Left lung (tissue), 10 donors: ENCODE results near the gene LRRFIP2. TPM values are rescaled to one million over a fixed set of nuclear protein-coding genes. Genes with fewer than 3 reads are reported as not detected.
A peak's percentile ranks its signal among the peaks of the same experiment; 100 is the strongest.

ENCODE experiments used
- ATAC-seq: fragments of 200-7000 bp; cut with Tn5 transposase; one replicate; pipeline ENCODE4 v1.9.1; 2020; ENCODE audit warnings: moderate library complexity
- DNase-seq, 4 donors: peaks; one replicate each; pipeline ENCODE4 v3.0.0-alpha.2; 2013 to 2020
- H3K27ac ChIP-seq, 2 donors: fragments of 200-600 bp; sonication (generic) in 1 of 2; one replicate each; pipeline versions ENCODE4 v1.5.0 to v1.8.0; 2020 to 2021
- H3K27me3 ChIP-seq, 2 donors: fragments of 200-600 bp; sonication (generic) in 1 of 2; one replicate each; pipeline versions ENCODE4 v1.5.0 to v1.8.0; 2020 to 2021
- H3K36me3 ChIP-seq, 2 donors: fragments of 200-600 bp; sonication (generic) in 1 of 2; one replicate each; pipeline versions ENCODE4 v1.5.0 to v1.8.0; 2020 to 2021
- H3K4me1 ChIP-seq, 2 donors: fragments of 200-600 bp; one replicate each; pipeline ENCODE4 v1.8.0; 2021
- H3K4me3 ChIP-seq, 2 donors: fragments of 200-600 bp; sonication (generic) in 1 of 2; one replicate each; pipeline versions ENCODE4 v1.5.0 to v1.8.0; 2020 to 2021; ENCODE audit warnings: mild to moderate bottlenecking in 1 of 2
- H3K9me3 ChIP-seq, 2 donors: fragments of 200-600 bp; sonication (generic) in 1 of 2; one replicate each; pipeline versions ENCODE4 v1.5.0 to v1.8.0; 2020 to 2021
- CTCF ChIP-seq, 2 donors: fragments of 200-600 bp; sonication (generic) in 1 of 2; IDR thresholded peaks; one replicate each; pipeline versions ENCODE4 v1.5.0 to v1.8.0; 2021; ENCODE audit warnings: antibody characterized with exemption in 2 of 2
- intact Hi-C, 2 donors: fragments of 100-400 bp; cut with DNase I; formaldehyde crosslinking; loops; one replicate each; pipeline versions ENCODE4 v1.11.2 to v1.14.2; 2022
- polyA plus RNA-seq, 6 donors: library from polyadenylated mRNA; unstranded; fragments of 120-200 nt; gene quantifications; one replicate each; pipeline ENCODE4 v1.2.1, GENCODE V29; 2013; ENCODE audit not compliant: insufficient read length in 6 of 6
- total RNA-seq, 2 donors: library from RNA; stranded (reverse); fragmentation: NEBNext Ultra II Directional; extraction: Animal tissue kit (Norgen Biotek cat#: 25700); gene quantifications; one replicate each; pipeline ENCODE4 v1.2.1, GENCODE V29; 2021
- donor health status: DM: no; HTN: yes; CAD: no.
- donor health status: DM: no; HTN: no; CAD: no.

Gene LRRFIP2
- total and polyA plus RNA-seq, 8 donors = 52.6 to 76.3 (median 66.0) TPM

GRCh38 chr3:37155782-37156181 lies 18.6 kb downstream of the LRRFIP2 start:
- peaks cover 0 to 22% of the 10 kb centered on the region in 2 donors for H3K36me3 ChIP-seq
- intact Hi-C loops = no loop called here
- H3K9me3 ChIP-seq = no peaks in the 10 kb centered on the region
- no peak for ATAC-seq
- no peak for TF ChIP-seq CTCF (IDR thresholded peaks at IDR 0.05)
- H3K4me1 ChIP-seq = no peaks in the 10 kb centered on the region
- DNase-seq = no peak
- no peaks in the 10 kb centered on the region for H3K27me3 ChIP-seq
- H3K27ac ChIP-seq = no peak overlapping the region
- H3K4me3 ChIP-seq = no peak overlapping the region

- no peak for ATAC-seq
Observed at GRCh38 chr3:37154668-37155314, 19.6 kb downstream of the LRRFIP2 start.

GRCh38 chr3:37150621-37151020 lies 23.8 kb downstream of the LRRFIP2 start:
- no peak for DNase-seq
- peaks cover 29 to 43% of the 10 kb centered on the region in 2 donors for H3K4me1 ChIP-seq
- no peaks in the 10 kb centered on the region for H3K9me3 ChIP-seq
- peaks cover 0 to 30% of the 10 kb centered on the region in 2 donors for H3K36me3 ChIP-seq
- intact Hi-C loops = no loop called here
- H3K4me3 ChIP-seq = no peak overlapping the region
- TF ChIP-seq CTCF (IDR thresholded peaks at IDR 0.05) = no peak
- no peak overlapping the region for H3K27ac ChIP-seq
- H3K27me3 ChIP-seq = no peaks in the 10 kb centered on the region
- ATAC-seq = no peak

More at GRCh38 chr3:37154668-37155314, 19.6 kb downstream of the LRRFIP2 start:
- H3K4me3 ChIP-seq = no peak overlapping the region
- H3K36me3 ChIP-seq = peaks cover 0 to 12% of the 10 kb centered on the region in 2 donors
- H3K27ac ChIP-seq = no peak overlapping the region
- TF ChIP-seq CTCF (IDR thresholded peaks at IDR 0.05) = no peak
- DNase-seq = no peak
- no peaks in the 10 kb centered on the region for H3K27me3 ChIP-seq
- peaks cover under 1% of the 10 kb centered on the region in 2 donors for H3K4me1 ChIP-seq
- no peaks in the 10 kb centered on the region for H3K9me3 ChIP-seq
- intact Hi-C loops = no loop called here

GRCh38 chr3:37149257-37149656 lies 25.1 kb downstream of the LRRFIP2 start:
- intact Hi-C loops = no loop called here
- H3K27ac ChIP-seq = peak overlapping the region; percentile 6 to 85
- no peaks in the 10 kb centered on the region for H3K27me3 ChIP-seq
- ATAC-seq (peak; percentile 58), DNase-seq (peak in 2 of 4 donors; percentile 60 to 71)
- H3K4me1 ChIP-seq = peaks cover 40 to 56% of the 10 kb centered on the region in 2 donors
- peaks cover 0 to 30% of the 10 kb centered on the region in 2 donors for H3K36me3 ChIP-seq
- no peak for TF ChIP-seq CTCF (IDR thresholded peaks at IDR 0.05)
- H3K9me3 ChIP-seq = no peaks in the 10 kb centered on the region
- H3K4me3 ChIP-seq = no peak overlapping the region

GRCh38 chr3:37148208-37148607 lies 26.2 kb downstream of the LRRFIP2 start:
- peak overlapping the region in 1 of 2 donors; percentile 85 for H3K27ac ChIP-seq

More at GRCh38 chr3:37148208-37148607, 26.2 kb downstream of the LRRFIP2 start:
- no peak for ATAC-seq
- H3K4me3 ChIP-seq = no peak overlapping the region
- peaks cover 0 to 31% of the 10 kb centered on the region in 2 donors for H3K36me3 ChIP-seq
- DNase-seq = no peak
- no peaks in the 10 kb centered on the region for H3K9me3 ChIP-seq
- H3K4me1 ChIP-seq = peaks cover 40 to 63% of the 10 kb centered on the region in 2 donors
- no peak for TF ChIP-seq CTCF (IDR thresholded peaks at IDR 0.05)
- intact Hi-C loops = no loop called here
- H3K27me3 ChIP-seq = no peaks in the 10 kb centered on the region
